HepG2 (cell line): ENCODE measurements around the gene SLC35D3. TPM values are rescaled to one million over a fixed set of nuclear protein-coding genes. Genes with fewer than 3 reads are reported as not detected.

Experiments
- ATAC-seq: fragments of 200-7000 bp; cut with Tn5 transposase; 3 replicates; pipeline ENCODE4 v1.9.1; 2020; ENCODE audit warnings: mild to moderate bottlenecking, moderate library complexity
- BruUV-seq: library from RNA; stranded (reverse); fragments of 400-500 nt; replicated peaks from 2 replicates; lab custom pipeline; 2021; lab: Mats Ljungman, UMichigan
- CTCF ChIA-PET: fragments of 300-600 bp; formaldehyde crosslinking; extraction: SDS; loops from one replicate; lab custom pipeline; 2021; ENCODE audit warnings: low total read pairs, inconsistent platforms, low intra/inter-chr PET ratio; lab: Yijun Ruan, JAX
- POLR2A ChIA-PET: fragments of 350-600 bp; sonication (Branson Sonifier 250); formaldehyde crosslinking; loops from one replicate; lab custom pipeline; 2020; ENCODE audit warnings: antibody characterized with exemption, inconsistent platforms; lab: Yijun Ruan, JAX
- DNase-seq: peaks from one replicate; pipeline ENCODE4 v3.0.0-alpha.2; 2015; ENCODE audit warnings: low spot score
- FAIRE-seq: peaks from 3 replicates; lab custom pipeline; 2011; peaks lifted over from hg19 to GRCh38; lab: Jason Lieb, UNC
- H2AFZ ChIP-seq: one replicate; pipeline ENCODE4 v1.6.1; 2011; ENCODE audit warnings: low read length, inconsistent platforms
- H3K27ac ChIP-seq: fragments of 300-600 bp; 3 replicates; pipeline ENCODE4 v1.8.0; 2011; ENCODE audit warnings: mixed run types, mild to moderate bottlenecking, mixed read lengths, low read length, inconsistent platforms; ENCODE audit not compliant: insufficient read depth; ENCODE audit errors: extremely low read length
- H3K27me3 ChIP-seq, 2 experiments: fragments of 200-600 bp in 1 of 2; 2 replicates in 1 of 2; 3 replicates in 1 of 2; pipeline versions ENCODE4 v1.6.0 to v1.8.0; 2011; ENCODE audit warnings: low read length in 2 of 2, mild to moderate bottlenecking in 2 of 2, moderate library complexity in 2 of 2, inconsistent platforms in 1 of 2; ENCODE audit not compliant: insufficient read depth in 2 of 2, control insufficient read depth in 1 of 2
- H3K36me3 ChIP-seq, 2 experiments: fragments of 200-600 bp in 1 of 2; replicated peaks in 1 of 2; 2 replicates in 1 of 2; 3 replicates in 1 of 2; pipeline versions ENCODE4 v1.5.1 to v1.8.0; 2011; ENCODE audit warnings: low read length in 2 of 2, inconsistent platforms in 1 of 2; ENCODE audit not compliant: insufficient read depth in 2 of 2, control insufficient read depth in 1 of 2
- H3K4me1 ChIP-seq: 2 replicates; pipeline ENCODE4 v1.5.1; 2012; ENCODE audit warnings: low read length, inconsistent platforms; ENCODE audit not compliant: insufficient read depth
- H3K4me2 ChIP-seq: 2 replicates; pipeline ENCODE4 v1.6.0; 2011; ENCODE audit warnings: low read depth, low read length, inconsistent platforms
- H3K4me3 ChIP-seq, 3 experiments: fragments of 200-600 bp in 1 of 3; sonication (generic), shearing (Covaris generic) in 1 of 3; replicated peaks in 1 of 3; 2 replicates each; pipeline ENCODE4 v1.5.1; 2011 to 2016; ENCODE audit warnings: low read length in 3 of 3, inconsistent platforms in 2 of 3, low read depth in 2 of 3, mild to moderate bottlenecking in 2 of 3, control low read depth in 1 of 3, mixed read lengths in 1 of 3; ENCODE audit not compliant: insufficient read depth in 1 of 3
- H3K79me2 ChIP-seq: one replicate; pipeline ENCODE4 v1.6.1; 2011; ENCODE audit warnings: low read length, inconsistent platforms; ENCODE audit not compliant: insufficient read depth
- H3K9ac ChIP-seq: 2 replicates; pipeline ENCODE4 v1.6.0; 2011; ENCODE audit warnings: mild to moderate bottlenecking, low read depth, low read length, inconsistent platforms; ENCODE audit not compliant: insufficient read depth
- H3K9me3 ChIP-seq: 2 replicates; pipeline ENCODE4 v1.5.1; 2012; ENCODE audit warnings: mild to moderate bottlenecking, low read length
- H4K20me1 ChIP-seq: 2 replicates; pipeline ENCODE4 v1.6.0; 2011; ENCODE audit warnings: inconsistent platforms, mild to moderate bottlenecking, low read length, moderate library complexity; ENCODE audit not compliant: insufficient read depth
- ARID2 ChIP-seq: sonication (generic); formaldehyde crosslinking; IDR thresholded peaks from 2 replicates; pipeline ENCODE4 v1.8.1; 2022; ENCODE audit warnings: mild to moderate bottlenecking, missing genetic modification reagents, borderline replicate concordance
- POLR2A ChIP-seq, 2 experiments: IDR thresholded peaks; 2 replicates each; pipeline ENCODE4 v1.6.1; 2011; ENCODE audit warnings: low read depth in 2 of 2, low read length in 2 of 2, mild to moderate bottlenecking in 1 of 2, moderate library complexity in 1 of 2; ENCODE audit not compliant: insufficient read depth in 1 of 2
- PRPF4 ChIP-seq: fragments of 200-400 bp; formaldehyde crosslinking; IDR thresholded peaks from 2 replicates; pipeline ENCODE4 v1.6.1; 2016; ENCODE audit warnings: low read length, low read depth; ENCODE audit not compliant: poor library complexity, severe bottlenecking
- TFDP2 ChIP-seq: sonication (generic); formaldehyde crosslinking; IDR thresholded peaks from 2 replicates; pipeline ENCODE4 v1.4.0; 2020; ENCODE audit warnings: missing genetic modification reagents
- WIZ ChIP-seq: sonication (generic); formaldehyde crosslinking; IDR thresholded peaks from 2 replicates; pipeline ENCODE4 v1.5.1; 2020; ENCODE audit warnings: mild to moderate bottlenecking, missing genetic modification reagents
- ZFP37 ChIP-seq: sonication (generic); formaldehyde crosslinking; IDR thresholded peaks from 2 replicates; pipeline ENCODE4 v1.4.0; 2020; ENCODE audit warnings: missing genetic modification reagents, borderline replicate concordance
- ZNF101 ChIP-seq: sonication (generic); formaldehyde crosslinking; IDR thresholded peaks from 2 replicates; pipeline ENCODE4 v1.4.0; 2020; ENCODE audit warnings: mild to moderate bottlenecking, low read depth, missing genetic modification reagents, borderline replicate concordance
- ZNF280D ChIP-seq: sonication (generic); formaldehyde crosslinking; IDR thresholded peaks from 2 replicates; pipeline ENCODE4 v1.5.1; 2020; ENCODE audit warnings: mild to moderate bottlenecking, missing genetic modification reagents
- ZNF510 ChIP-seq: sonication (generic); formaldehyde crosslinking; IDR thresholded peaks from 2 replicates; pipeline ENCODE4 v1.4.0; 2020; ENCODE audit warnings: low read depth, mild to moderate bottlenecking, missing genetic modification reagents
- ZNF879 ChIP-seq: sonication (generic); formaldehyde crosslinking; IDR thresholded peaks from 2 replicates; pipeline ENCODE4 v1.8.1; 2023; ENCODE audit warnings: missing genetic modification reagents
- WGBS: methylation state at CpG from one replicate; pipeline ENCODE4 v1.1.6; 2017; ENCODE audit warnings: low lambda C conversion rate; 5-methylcytosine and 5-hydroxymethylcytosine counted together
- in situ Hi-C: cut with HindIII; loops from 2 replicates; pipeline ENCODE4 v1.10.0; 2017; ENCODE audit warnings: low pct_unique_long_range_greater_than_20kb; ENCODE audit not compliant: extremely low pct_ligation_motif_present
- intact Hi-C: fragments of 100-400 bp; cut with micrococcal nuclease; formaldehyde crosslinking; loops from one replicate; pipeline ENCODE4 v1.10.0; 2022; ENCODE audit not compliant: unreplicated experiment
- polyA plus RNA-seq, 8 experiments: library from polyadenylated mRNA; depleted of rRNA in 3 of 8; stranded (reverse) in 7 of 8; unstranded in 1 of 8; fragments of >200 nt; fragmentation: Illumina TruSeq in 4 of 8; extraction: Trizol in 4 of 8; gene quantifications; 2 replicates each; pipeline versions ENCODE4 v1.2.1 to v1.2.3, GENCODE V29; 2011 to 2016; ENCODE audit warnings: low read depth in 4 of 8, missing spikeins in 1 of 8, mixed read lengths in 1 of 8; ENCODE audit not compliant: insufficient read depth in 1 of 8
- total RNA-seq, 5 experiments: library from RNA; depleted of rRNA; stranded (reverse); fragments of >200 nt; fragmentation: Illumina TruSeq; extraction: Trizol; gene quantifications; 2 replicates each; pipeline ENCODE4 v1.2.3, GENCODE V29; 2016; ENCODE audit warnings: low read depth in 1 of 5

The SLC35D3 gene
- total and polyA plus RNA-seq, 2 of the 13 experiments (the other 11 are each of a cell fraction or from before 2014, with no cell fraction given) = not detected

GRCh38 chr6:136969930-136970329, 47.8 kb downstream of the SLC35D3 start:
- H3K4me2 ChIP-seq = no peak overlapping the region
- DNase-seq (no peak), ATAC-seq (no peak), FAIRE-seq (no peak)
- H4K20me1 ChIP-seq = no peaks in the 10 kb centered on the region
- BruUV-seq = no TSS peak
- H3K4me3 ChIP-seq = no peak overlapping the region
- no peak overlapping the region for H3K27ac ChIP-seq
- intact Hi-C loops = loop anchor here (5.0 kb wide), 1 partner anchor 123 kb away; no protein-coding TSS in a partner anchor
- in situ Hi-C loops = loop anchor here (25.0 kb wide), 1 partner anchor 667 kb away; no protein-coding TSS in a partner anchor
- no peaks in the 10 kb centered on the region for H3K4me1 ChIP-seq
- H3K36me3 ChIP-seq = no peaks in the 10 kb centered on the region
- 23% methylated on average over 4 of the region's 4 CpGs for WGBS
- ChIA-PET POLR2A (no interaction called here), CTCF (no interaction called here)
- H3K27me3 ChIP-seq = peaks cover 0 to 7% of the 10 kb centered on the region in 2 experiments; a peak in 1 of 5 replicates
- H3K9ac ChIP-seq = no peak overlapping the region
- TF ChIP-seq ZNF101 (CRISPR knock-in tag) (no peak), ZNF510 (CRISPR knock-in tag) (no peak), ZFP37 (no peak), TFDP2 (CRISPR knock-in tag) (no peak), POLR2A (IDR thresholded peaks at IDR 0.05; ENCODE audit: insufficient read depth in 1 of 2, low read depth in 2 of 2, low read length in 2 of 2) (no peak), ZNF879 (no peak)
- H2AFZ ChIP-seq = no peak overlapping the region
- H3K79me2 ChIP-seq = no peaks in the 10 kb centered on the region
- H3K9me3 ChIP-seq = no peaks in the 10 kb centered on the region

GRCh38 chr6:136971609-136972008, 49.5 kb downstream of the SLC35D3 start:
- FAIRE-seq (no peak), ATAC-seq (no peak), DNase-seq (no peak)
- ChIA-PET CTCF (no interaction called here), POLR2A (no interaction called here)
- 28% methylated on average over 6 of the region's 6 CpGs for WGBS
- no TSS peak for BruUV-seq
- H3K4me3 ChIP-seq = no peak overlapping the region
- H3K4me2 ChIP-seq = no peak overlapping the region
- no peaks in the 10 kb centered on the region for H3K9me3 ChIP-seq
- H3K9ac ChIP-seq = no peak overlapping the region
- no peak overlapping the region for H3K27ac ChIP-seq
- no peaks in the 10 kb centered on the region for H3K4me1 ChIP-seq
- H3K36me3 ChIP-seq = no peaks in the 10 kb centered on the region
- H3K27me3 ChIP-seq = peaks cover 0 to 7% of the 10 kb centered on the region in 2 experiments; a peak in 1 of 5 replicates
- TF ChIP-seq ARID2 (CRISPR knock-in tag) (no peak), WIZ (CRISPR knock-in tag) (no peak), ZNF280D (CRISPR knock-in tag) (no peak), PRPF4 (no peak)
- no peak overlapping the region for H2AFZ ChIP-seq
- H4K20me1 ChIP-seq = no peaks in the 10 kb centered on the region
- intact Hi-C loops = no loop called here
- no peaks in the 10 kb centered on the region for H3K79me2 ChIP-seq
- in situ Hi-C loops = loop anchor here (25.0 kb wide), 1 partner anchor 666 kb away; no protein-coding TSS in a partner anchor
